ENCODE measurements around the gene FLVCR2.
A peak's percentile ranks its signal among the peaks of the same experiment; 100 is the strongest.

The FLVCR2 gene

GRCh38 chr14:75558440-75558839 lies 20.0 kb upstream of the FLVCR2 start:
- TF ChIP-seq CTCF (IDR thresholded peaks at IDR 0.05): no peak

GRCh38 chr14:75559045-75559444 lies 19.4 kb upstream of the FLVCR2 start:
- Histone ChIP-seq H3K4me3 (no peak overlapping the region), H3K27ac (no peak overlapping the region), H3K36me3 (no peaks in the 10 kb centered on the region), H3K9me3 (peaks cover 0 to 5% (median 0%) of the 10 kb centered on the region in 3 donors), H3K4me1 (peaks cover 0 to 11% (median 1%) of the 10 kb centered on the region in 4 donors), H3K27me3 (peaks cover 0 to 11% of the 10 kb centered on the region in 2 donors)
- intact Hi-C loops (cut with DNase I; ENCODE audit: low total_unique reads): no loop called here
- TF ChIP-seq CTCF (IDR thresholded peaks at IDR 0.05): no peak
- DNase-seq: no peak

More at GRCh38 chr14:75558440-75558839, 20.0 kb upstream of the FLVCR2 start:
- intact Hi-C loops (cut with DNase I; ENCODE audit: low total_unique reads): no loop called here
- H3K4me3 ChIP-seq: no peak overlapping the region
- no peak for DNase-seq
- peaks cover 0 to 11% (median 1%) of the 10 kb centered on the region in 4 donors for H3K4me1 ChIP-seq
- H3K27me3 ChIP-seq: peaks cover 0 to 7% of the 10 kb centered on the region in 2 donors
- H3K9me3 ChIP-seq: peaks cover 0 to 5% (median 0%) of the 10 kb centered on the region in 3 donors
- H3K36me3 ChIP-seq: no peaks in the 10 kb centered on the region
- no peak overlapping the region for H3K27ac ChIP-seq

- Histone ChIP-seq H3K4me3 (no peak overlapping the region), H3K4me1 (peaks cover 0 to 11% (median 1%) of the 10 kb centered on the region in 4 donors), H3K36me3 (no peaks in the 10 kb centered on the region), H3K9me3 (peaks cover 0 to 5% (median 0%) of the 10 kb centered on the region in 3 donors), H3K27me3 (peaks cover 0 to 17% of the 10 kb centered on the region in 2 donors), H3K27ac (no peak overlapping the region)
- intact Hi-C loops (cut with DNase I; ENCODE audit: low total_unique reads): no loop called here
- no peak for DNase-seq
- TF ChIP-seq CTCF (IDR thresholded peaks at IDR 0.05): no peak
Measured at GRCh38 chr14:75559451-75560222, 18.8 kb upstream of the FLVCR2 start.

GRCh38 chr14:75561013-75561432 lies 17.4 kb upstream of the FLVCR2 start:
- no peak overlapping the region for H3K4me3 ChIP-seq
- no peaks in the 10 kb centered on the region for H3K36me3 ChIP-seq
- peaks cover 0 to 11% (median 1%) of the 10 kb centered on the region in 4 donors for H3K4me1 ChIP-seq
- intact Hi-C loops (cut with DNase I; ENCODE audit: low total_unique reads): no loop called here
- peak; percentile 55 to 63 for TF ChIP-seq CTCF (IDR thresholded peaks at IDR 0.05)
- no peak overlapping the region for H3K27ac ChIP-seq
- DNase-seq: peak; percentile 54 to 81
- peaks cover 0 to 27% of the 10 kb centered on the region in 2 donors for H3K27me3 ChIP-seq
- H3K9me3 ChIP-seq: peaks cover 0 to 5% (median 0%) of the 10 kb centered on the region in 3 donors

GRCh38 chr14:75562089-75562488 lies 16.3 kb upstream of the FLVCR2 start:
- H3K4me1 ChIP-seq: peaks cover 0 to 11% (median 1%) of the 10 kb centered on the region in 4 donors
- H3K27me3 ChIP-seq: peaks cover 0 to 30% of the 10 kb centered on the region in 2 donors
- H3K27ac ChIP-seq: no peak overlapping the region
- intact Hi-C loops (cut with DNase I; ENCODE audit: low total_unique reads): no loop called here
- H3K36me3 ChIP-seq: no peaks in the 10 kb centered on the region
- TF ChIP-seq CTCF (IDR thresholded peaks at IDR 0.05): no peak
- peaks cover 0 to 2% (median 0%) of the 10 kb centered on the region in 3 donors for H3K9me3 ChIP-seq
- no peak for DNase-seq
- no peak overlapping the region for H3K4me3 ChIP-seq
